ENCODE measurements around the gene CFAP68.
A peak's percentile ranks its signal among the peaks of the same experiment; 100 is the strongest.
"Not testable (repeated sequence)": the region's sequence is repeated elsewhere in the genome, so short reads cannot be mapped to it uniquely, and the experiment has no call there.

CFAP68 gene

DNA sequence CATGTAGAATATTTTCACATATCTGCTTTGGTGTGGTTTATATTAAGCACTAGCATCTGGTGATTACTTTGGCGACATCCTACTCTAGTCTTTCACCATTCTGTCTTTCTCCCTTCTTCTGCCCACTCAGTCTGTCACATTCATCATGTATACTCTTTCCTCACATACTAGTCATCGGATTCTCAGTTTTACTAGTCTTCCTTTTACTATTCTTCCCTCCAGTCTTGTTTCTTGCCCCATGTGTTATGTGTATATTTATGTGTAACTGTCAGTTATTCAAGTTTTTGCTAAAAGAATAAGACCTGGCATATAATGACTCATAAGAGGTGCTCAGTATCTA is 53.2 kb downstream of the CFAP68 start (continued):
- TF ChIP-seq, protein P1, sequence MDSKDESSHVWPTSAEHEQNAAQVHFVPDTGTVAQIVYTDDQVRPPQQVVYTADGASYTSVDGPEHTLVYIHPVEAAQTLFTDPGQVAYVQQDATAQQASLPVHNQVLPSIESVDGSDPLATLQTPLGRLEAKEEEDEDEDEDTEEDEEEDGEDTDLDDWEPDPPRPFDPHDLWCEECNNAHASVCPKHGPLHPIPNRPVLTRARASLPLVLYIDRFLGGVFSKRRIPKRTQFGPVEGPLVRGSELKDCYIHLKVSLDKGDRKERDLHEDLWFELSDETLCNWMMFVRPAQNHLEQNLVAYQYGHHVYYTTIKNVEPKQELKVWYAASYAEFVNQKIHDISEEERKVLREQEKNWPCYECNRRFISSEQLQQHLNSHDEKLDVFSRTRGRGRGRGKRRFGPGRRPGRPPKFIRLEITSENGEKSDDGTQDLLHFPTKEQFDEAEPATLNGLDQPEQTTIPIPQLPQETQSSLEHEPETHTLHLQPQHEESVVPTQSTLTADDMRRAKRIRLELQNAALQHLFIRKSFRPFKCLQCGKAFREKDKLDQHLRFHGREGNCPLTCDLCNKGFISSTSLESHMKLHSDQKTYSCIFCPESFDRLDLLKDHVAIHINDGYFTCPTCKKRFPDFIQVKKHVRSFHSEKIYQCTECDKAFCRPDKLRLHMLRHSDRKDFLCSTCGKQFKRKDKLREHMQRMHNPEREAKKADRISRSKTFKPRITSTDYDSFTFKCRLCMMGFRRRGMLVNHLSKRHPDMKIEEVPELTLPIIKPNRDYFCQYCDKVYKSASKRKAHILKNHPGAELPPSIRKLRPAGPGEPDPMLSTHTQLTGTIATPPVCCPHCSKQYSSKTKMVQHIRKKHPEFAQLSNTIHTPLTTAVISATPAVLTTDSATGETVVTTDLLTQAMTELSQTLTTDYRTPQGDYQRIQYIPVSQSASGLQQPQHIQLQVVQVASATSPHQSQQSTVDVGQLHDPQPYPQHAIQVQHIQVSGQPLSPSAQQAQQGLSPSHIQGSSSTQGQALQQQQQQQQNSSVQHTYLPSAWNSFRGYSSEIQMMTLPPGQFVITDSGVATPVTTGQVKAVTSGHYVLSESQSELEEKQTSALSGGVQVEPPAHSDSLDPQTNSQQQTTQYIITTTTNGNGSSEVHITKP (tag by site-specific recombination; IDR thresholded peaks at IDR 0.05), result no peak

DNA sequence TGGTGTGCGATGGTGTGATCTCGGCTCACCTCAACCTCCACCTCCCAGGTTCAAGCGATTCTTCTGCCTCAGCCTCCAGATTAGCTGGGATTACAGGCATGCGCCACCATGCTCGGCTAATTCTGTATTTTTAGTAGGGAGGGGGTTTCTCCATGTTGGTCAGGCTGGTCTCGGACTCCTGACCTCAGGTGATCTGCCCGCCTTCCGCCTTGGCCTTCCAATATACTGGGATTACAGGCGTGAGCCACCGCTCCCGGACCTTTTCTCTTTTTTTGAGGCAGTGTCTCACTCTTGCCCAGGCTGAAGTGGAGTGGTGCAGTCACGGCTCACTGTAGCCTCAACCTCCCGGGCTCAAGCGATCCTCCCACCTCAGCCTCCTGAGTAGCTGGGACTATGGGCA is 53.8 kb downstream of the CFAP68 start:
- H3K4me3 ChIP-seq (ENCODE audit: low read depth, low read length); POLR2A ChIA-PET; H3K9me3 ChIP-seq (ENCODE audit: control insufficient read depth, insufficient read depth, low read depth, low read length); H3K36me3 ChIP-seq (ENCODE audit: control insufficient read depth in 2 of 2, insufficient read depth in 1 of 2, low read length in 2 of 2); H3K27ac ChIP-seq (ENCODE audit: extremely low read depth, low read depth, low read length); H3K4me1 ChIP-seq (ENCODE audit: control insufficient read depth, insufficient read depth, low read length): not testable (repeated sequence)
- CTCF ChIA-PET, result interaction anchor here (0.6 to 8.5 kb wide), 3 partner anchors 10 to 1759 kb away, joined by 3 to 166 read pairs (median 3); no protein-coding TSS in a partner anchor

DNA sequence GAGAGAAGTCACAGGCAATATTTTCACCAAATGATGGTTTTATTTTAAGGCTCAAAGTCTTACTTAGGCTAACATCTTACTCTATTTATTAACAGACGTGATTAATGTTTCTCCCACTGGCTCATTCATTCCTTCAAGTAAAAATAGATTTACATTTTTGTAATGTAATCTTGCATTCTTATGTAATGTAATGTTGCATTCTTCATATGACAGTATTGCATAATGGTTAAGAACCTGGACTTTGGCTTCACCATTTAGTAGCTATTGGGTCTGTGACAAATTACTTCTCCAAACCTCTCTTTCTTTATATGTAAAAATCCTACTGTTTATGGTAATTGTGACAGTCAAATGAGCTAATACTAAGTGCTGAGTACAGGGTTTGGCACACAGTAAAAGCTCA is 54.5 kb downstream of the CFAP68 start:
- H3K4me3 ChIP-seq (ENCODE audit: low read depth, low read length), result no peak overlapping the region
- H3K36me3 ChIP-seq (ENCODE audit: control insufficient read depth in 2 of 2, insufficient read depth in 1 of 2, low read length in 2 of 2), result no peaks in the 10 kb centered on the region
- ChIA-PET POLR2A (interaction anchor here (0.6 to 0.8 kb wide), 2 partner anchors 56 to 62 kb away, joined by 3 read pairs; partner anchors contain the start of gene ALG9), CTCF (interaction anchor here (0.6 to 8.5 kb wide), 6 partner anchors 9 to 1759 kb away, joined by 3 to 166 read pairs (median 3); no protein-coding TSS in a partner anchor)
- H3K27ac ChIP-seq (ENCODE audit: extremely low read depth, low read depth, low read length), result no peak overlapping the region
- H3K4me1 ChIP-seq (ENCODE audit: control insufficient read depth, insufficient read depth, low read length), result no peaks in the 10 kb centered on the region
- TF ChIP-seq ZNF292 (tag by site-specific recombination; IDR thresholded peaks at IDR 0.05; ENCODE audit: borderline replicate concordance, low read depth), result no peak
- TF ChIP-seq, protein P2, sequence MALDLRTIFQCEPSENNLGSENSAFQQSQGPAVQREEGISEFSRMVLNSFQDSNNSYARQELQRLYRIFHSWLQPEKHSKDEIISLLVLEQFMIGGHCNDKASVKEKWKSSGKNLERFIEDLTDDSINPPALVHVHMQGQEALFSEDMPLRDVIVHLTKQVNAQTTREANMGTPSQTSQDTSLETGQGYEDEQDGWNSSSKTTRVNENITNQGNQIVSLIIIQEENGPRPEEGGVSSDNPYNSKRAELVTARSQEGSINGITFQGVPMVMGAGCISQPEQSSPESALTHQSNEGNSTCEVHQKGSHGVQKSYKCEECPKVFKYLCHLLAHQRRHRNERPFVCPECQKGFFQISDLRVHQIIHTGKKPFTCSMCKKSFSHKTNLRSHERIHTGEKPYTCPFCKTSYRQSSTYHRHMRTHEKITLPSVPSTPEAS (tag by site-specific recombination; IDR thresholded peaks at IDR 0.05), result no peak
- no peak for TF ChIP-seq MEIS1 (CRISPR knock-in tag; IDR thresholded peaks at IDR 0.05; ENCODE audit: borderline replicate concordance)
- no peak for TF ChIP-seq ZNF23 (tag by site-specific recombination; IDR thresholded peaks at IDR 0.05; ENCODE audit: borderline replicate concordance)
- TF ChIP-seq, protein P3, sequence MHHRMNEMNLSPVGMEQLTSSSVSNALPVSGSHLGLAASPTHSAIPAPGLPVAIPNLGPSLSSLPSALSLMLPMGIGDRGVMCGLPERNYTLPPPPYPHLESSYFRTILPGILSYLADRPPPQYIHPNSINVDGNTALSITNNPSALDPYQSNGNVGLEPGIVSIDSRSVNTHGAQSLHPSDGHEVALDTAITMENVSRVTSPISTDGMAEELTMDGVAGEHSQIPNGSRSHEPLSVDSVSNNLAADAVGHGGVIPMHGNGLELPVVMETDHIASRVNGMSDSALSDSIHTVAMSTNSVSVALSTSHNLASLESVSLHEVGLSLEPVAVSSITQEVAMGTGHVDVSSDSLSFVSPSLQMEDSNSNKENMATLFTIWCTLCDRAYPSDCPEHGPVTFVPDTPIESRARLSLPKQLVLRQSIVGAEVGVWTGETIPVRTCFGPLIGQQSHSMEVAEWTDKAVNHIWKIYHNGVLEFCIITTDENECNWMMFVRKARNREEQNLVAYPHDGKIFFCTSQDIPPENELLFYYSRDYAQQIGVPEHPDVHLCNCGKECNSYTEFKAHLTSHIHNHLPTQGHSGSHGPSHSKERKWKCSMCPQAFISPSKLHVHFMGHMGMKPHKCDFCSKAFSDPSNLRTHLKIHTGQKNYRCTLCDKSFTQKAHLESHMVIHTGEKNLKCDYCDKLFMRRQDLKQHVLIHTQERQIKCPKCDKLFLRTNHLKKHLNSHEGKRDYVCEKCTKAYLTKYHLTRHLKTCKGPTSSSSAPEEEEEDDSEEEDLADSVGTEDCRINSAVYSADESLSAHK (tag by site-specific recombination; IDR thresholded peaks at IDR 0.05), result no peak
- no peak for TF ChIP-seq ZSCAN16 (tag by site-specific recombination; IDR thresholded peaks at IDR 0.05)
- no peak for TF ChIP-seq ZNF19 (tag by site-specific recombination; IDR thresholded peaks at IDR 0.05; ENCODE audit: low read depth)
- no peak for TF ChIP-seq ZNF211 (tag by site-specific recombination; IDR thresholded peaks at IDR 0.05; ENCODE audit: low read depth)
- TF ChIP-seq ZNF544 (tag by site-specific recombination; IDR thresholded peaks at IDR 0.05), result no peak
- H3K9me3 ChIP-seq (ENCODE audit: control insufficient read depth, insufficient read depth, low read depth, low read length), result no peaks in the 10 kb centered on the region

DNA sequence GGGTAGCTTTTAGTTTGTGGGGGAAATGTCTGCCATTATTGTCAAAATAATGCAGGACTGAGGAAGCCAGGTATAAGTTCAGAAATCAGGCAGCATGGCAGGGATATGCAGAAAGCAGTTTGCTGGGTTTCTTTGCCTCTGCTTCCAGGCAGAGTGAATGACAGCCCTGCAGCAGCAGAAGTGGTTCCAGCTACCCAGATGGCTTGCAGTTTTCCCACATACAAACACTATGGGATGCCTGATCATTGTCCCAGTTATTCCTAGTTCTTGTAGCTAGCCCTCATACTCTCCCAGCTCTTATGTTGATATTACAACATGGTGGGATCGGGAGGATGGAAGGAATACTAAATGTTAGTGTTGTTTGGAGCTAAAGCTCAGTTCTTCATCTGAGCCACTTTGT is 55.0 kb downstream of the CFAP68 start:
- TF ChIP-seq, protein P4, sequence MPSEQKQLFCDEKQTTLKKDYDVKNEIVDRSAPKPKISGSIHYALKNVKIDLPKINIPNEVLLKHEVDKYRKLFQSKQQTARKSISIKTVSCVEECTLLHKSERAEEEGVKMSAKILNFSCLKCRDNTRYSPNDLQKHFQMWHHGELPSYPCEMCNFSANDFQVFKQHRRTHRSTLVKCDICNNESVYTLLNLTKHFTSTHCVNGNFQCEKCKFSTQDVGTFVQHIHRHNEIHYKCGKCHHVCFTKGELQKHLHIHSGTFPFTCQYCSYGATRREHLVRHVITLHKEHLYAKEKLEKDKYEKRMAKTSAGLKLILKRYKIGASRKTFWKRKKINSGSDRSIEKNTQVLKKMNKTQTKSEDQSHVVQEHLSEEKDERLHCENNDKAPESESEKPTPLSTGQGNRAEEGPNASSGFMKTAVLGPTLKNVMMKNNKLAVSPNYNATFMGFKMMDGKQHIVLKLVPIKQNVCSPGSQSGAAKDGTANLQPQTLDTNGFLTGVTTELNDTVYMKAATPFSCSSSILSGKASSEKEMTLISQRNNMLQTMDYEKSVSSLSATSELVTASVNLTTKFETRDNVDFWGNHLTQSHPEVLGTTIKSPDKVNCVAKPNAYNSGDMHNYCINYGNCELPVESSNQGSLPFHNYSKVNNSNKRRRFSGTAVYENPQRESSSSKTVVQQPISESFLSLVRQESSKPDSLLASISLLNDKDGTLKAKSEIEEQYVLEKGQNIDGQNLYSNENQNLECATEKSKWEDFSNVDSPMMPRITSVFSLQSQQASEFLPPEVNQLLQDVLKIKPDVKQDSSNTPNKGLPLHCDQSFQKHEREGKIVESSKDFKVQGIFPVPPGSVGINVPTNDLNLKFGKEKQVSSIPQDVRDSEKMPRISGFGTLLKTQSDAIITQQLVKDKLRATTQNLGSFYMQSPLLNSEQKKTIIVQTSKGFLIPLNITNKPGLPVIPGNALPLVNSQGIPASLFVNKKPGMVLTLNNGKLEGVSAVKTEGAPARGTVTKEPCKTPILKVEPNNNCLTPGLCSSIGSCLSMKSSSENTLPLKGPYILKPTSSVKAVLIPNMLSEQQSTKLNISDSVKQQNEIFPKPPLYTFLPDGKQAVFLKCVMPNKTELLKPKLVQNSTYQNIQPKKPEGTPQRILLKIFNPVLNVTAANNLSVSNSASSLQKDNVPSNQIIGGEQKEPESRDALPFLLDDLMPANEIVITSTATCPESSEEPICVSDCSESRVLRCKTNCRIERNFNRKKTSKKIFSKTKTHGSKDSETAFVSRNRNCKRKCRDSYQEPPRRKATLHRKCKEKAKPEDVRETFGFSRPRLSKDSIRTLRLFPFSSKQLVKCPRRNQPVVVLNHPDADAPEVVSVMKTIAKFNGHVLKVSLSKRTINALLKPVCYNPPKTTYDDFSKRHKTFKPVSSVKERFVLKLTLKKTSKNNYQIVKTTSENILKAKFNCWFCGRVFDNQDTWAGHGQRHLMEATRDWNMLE (tag by site-specific recombination; conservative IDR thresholded peaks at IDR 0.05; ENCODE audit: low read depth), result no peak
- TF ChIP-seq ZNF157 (tag by site-specific recombination; IDR thresholded peaks at IDR 0.05) (no peak), ZNF623 (tag by site-specific recombination; IDR thresholded peaks at IDR 0.05) (no peak), ZNF626 (tag by site-specific recombination; IDR thresholded peaks at IDR 0.05) (no peak), ZNF335 (tag by site-specific recombination; conservative IDR thresholded peaks at IDR 0.05) (0 out of 2 replicates have a peak, but pooled peaks have one; percentile 13), ZSCAN30 (tag by site-specific recombination; IDR thresholded peaks at IDR 0.05) (no peak), MYNN (tag by site-specific recombination; IDR thresholded peaks at IDR 0.05; ENCODE audit: borderline replicate concordance) (no peak)
- Histone ChIP-seq H3K36me3 (ENCODE audit: control insufficient read depth in 2 of 2, insufficient read depth in 1 of 2, low read length in 2 of 2) (no peaks in the 10 kb centered on the region), H3K9me3 (ENCODE audit: control insufficient read depth, insufficient read depth, low read depth, low read length) (no peaks in the 10 kb centered on the region), H3K4me1 (ENCODE audit: control insufficient read depth, insufficient read depth, low read length) (no peaks in the 10 kb centered on the region; the same call in 1 of the 2 replicates), H3K27ac (ENCODE audit: extremely low read depth, low read depth, low read length) (no peak overlapping the region), H3K4me3 (ENCODE audit: low read depth, low read length) (no peak overlapping the region)
- ChIA-PET POLR2A (interaction anchor here (0.6 to 1.1 kb wide), 3 partner anchors 55 to 91 kb away, joined by 3 read pairs; partner anchors contain the start of genes ALG9 and DLAT), CTCF (interaction anchor here (0.7 to 8.5 kb wide), 4 partner anchors 24 to 108 kb away, joined by 3 to 166 read pairs (median 3); no protein-coding TSS in a partner anchor)
